GM18508 (cell line): Measurements from ENCODE around the gene PTH2R.
"Not testable (repeated sequence)": the region's sequence is repeated elsewhere in the genome, so short reads cannot be mapped to it uniquely, and the experiment has no call there.

Experiments
- ATAC-seq: cut with Tn5 transposase; IDR thresholded peaks from one replicate; pipeline ENCODE4 v1.9.1; 2021; ENCODE audit warnings: moderate number of reproducible peaks; ENCODE audit not compliant: insufficient read depth, unreplicated experiment

PTH2R gene

DNA sequence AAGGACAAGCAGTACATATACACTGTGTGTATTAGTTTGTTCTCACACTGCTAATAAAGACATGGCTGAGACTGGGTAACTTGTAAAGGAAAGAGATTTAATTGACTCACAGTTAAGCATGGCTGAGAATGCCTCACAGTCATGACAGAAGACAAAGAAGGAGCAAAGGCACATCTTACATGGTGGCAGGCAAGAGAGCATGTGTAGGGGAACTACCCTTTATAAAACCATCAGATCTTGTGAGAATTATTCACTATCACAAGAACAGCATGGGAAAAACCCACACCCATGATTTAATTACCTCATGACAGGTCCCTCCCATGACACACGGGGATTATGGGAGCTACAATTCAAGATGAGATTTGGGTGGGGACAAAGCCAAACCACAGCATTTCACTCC lies 129.0 kb downstream of the PTH2R start:
- not testable (repeated sequence) for ATAC-seq

DNA sequence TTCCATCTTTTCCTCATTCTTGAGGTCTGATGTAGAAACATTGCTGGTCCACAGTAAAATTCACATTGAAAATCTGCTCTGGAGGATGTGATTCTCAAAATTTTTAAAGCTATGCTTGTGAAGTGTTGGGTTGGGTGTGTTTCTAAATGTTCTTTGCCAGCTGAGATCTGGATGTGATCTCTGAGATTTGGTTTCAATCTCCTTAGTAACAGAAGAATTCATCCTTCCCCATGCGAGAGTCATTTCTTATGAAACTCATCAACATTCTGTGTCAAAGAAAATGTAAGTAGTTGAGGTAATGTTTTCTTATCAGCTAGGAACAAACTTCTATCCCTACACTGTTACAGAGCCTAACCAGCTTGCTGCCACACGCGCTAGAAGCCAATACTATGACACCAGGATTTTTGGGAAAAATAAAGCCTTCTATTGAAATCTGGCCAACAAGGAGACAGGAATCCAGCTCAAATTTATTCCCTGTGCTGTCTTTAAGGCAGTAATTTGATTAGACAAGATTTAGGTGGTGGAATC lies 134.9 kb downstream of the PTH2R start:
- no peak for ATAC-seq

DNA sequence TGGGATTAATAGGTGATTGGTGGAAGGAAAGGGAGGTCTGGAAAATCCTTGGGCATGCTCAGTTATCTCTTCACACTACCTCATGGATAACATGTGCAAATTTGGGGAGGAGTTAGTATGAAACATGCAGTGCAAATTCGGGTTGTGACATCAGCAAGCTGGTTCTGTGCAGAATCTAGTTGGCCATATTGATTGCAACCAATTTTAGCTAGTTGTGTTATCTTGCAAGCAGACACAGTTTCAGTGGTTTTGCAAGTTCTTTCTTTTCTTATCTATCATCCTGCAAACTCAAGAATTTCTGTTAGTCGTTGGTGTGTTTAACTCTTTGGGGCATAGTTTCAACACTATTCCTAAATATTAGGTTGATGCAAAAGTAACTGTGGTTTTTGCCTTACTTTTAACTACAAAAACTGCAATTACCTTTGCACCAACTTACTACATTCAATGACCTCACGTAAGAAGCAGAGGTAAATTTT lies 135.4 kb downstream of the PTH2R start:
- ATAC-seq: no peak

DNA sequence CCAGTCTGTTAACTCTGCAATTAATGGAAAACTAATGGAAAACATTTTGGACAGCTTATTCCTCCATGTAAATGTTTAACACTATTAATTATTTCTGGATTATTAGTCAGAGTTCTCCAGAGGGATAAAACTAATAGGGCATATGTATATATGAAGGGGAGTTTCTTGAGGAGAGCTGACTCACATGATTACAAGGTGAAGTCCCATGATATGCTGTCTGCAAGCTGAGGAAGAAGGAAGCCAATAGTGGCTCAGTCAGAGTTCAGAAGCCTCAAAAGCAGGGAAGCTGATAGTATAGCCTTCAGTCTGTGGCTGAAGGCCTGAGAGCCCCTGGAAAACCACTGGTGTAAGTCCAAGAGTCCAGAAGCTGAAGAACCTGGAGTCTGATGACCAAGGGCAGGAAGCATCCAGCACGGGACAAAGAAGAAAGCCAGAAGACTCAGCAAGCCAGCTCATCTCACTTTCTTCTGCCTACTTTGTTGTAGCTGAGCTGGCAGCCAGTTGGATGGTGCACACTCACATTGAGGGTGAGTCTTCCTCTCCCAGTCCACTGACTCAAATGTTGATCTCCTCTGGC lies 136.0 kb downstream of the PTH2R start:
- ATAC-seq: no peak
